Vagina (tissue), 2 donors: ENCODE data around the gene SDCCAG8. TPM values are rescaled to one million over a fixed set of nuclear protein-coding genes. Genes with fewer than 3 reads are reported as not detected.

Experiments used
- DNase-seq, 2 donors: peaks; one replicate each; pipeline ENCODE4 v3.0.0-alpha.2; 2017; ENCODE audit errors: extremely low spot score in 2 of 2
- H3K27ac ChIP-seq: fragments of 200-600 bp; sonication (generic); one replicate; pipeline ENCODE4 v1.5.1; 2019
- H3K27me3 ChIP-seq: fragments of 200-600 bp; sonication (generic); one replicate; pipeline ENCODE4 v1.5.1; 2019
- H3K36me3 ChIP-seq, 2 donors: fragments of 200-600 bp; sonication (generic); one replicate each; pipeline ENCODE4 v1.5.1; 2017 to 2019
- H3K4me1 ChIP-seq: fragments of 200-600 bp; sonication (generic); one replicate; pipeline ENCODE4 v1.5.1; 2019
- H3K4me3 ChIP-seq, 2 donors: fragments of 200-600 bp; sonication (generic); 1 replicate in 1 of 2; 2 replicates in 1 of 2; pipeline ENCODE4 v1.5.1; 2016 to 2019
- H3K9me3 ChIP-seq: fragments of 200-600 bp; sonication (generic); one replicate; pipeline ENCODE4 v1.5.1; 2019
- CTCF ChIP-seq, 3 experiments: fragments of 450-650 bp in 2 of 3; fragments of 200-600 bp in 1 of 3; sonication (generic) in 1 of 3; IDR thresholded peaks; one replicate each; pipeline ENCODE4 v1.5.1; 2017 to 2019; ENCODE audit warnings: antibody characterized with exemption in 3 of 3, mild to moderate bottlenecking in 2 of 3, moderate library complexity in 2 of 3
- POLR2A ChIP-seq, 2 donors: fragments of 450-650 bp; IDR thresholded peaks; one replicate each; pipeline ENCODE4 v1.6.1; 2017; ENCODE audit warnings: antibody characterized with exemption in 2 of 2, mild to moderate bottlenecking in 2 of 2, moderate library complexity in 2 of 2
- POLR2AphosphoS5 ChIP-seq, 2 donors: sonication (generic); formaldehyde crosslinking; IDR thresholded peaks; one replicate each; pipeline ENCODE4 v1.9.0; 2017; ENCODE audit warnings: antibody characterized with exemption in 2 of 2, mild to moderate bottlenecking in 2 of 2, low read depth in 1 of 2; ENCODE audit not compliant: insufficient read depth in 1 of 2
- intact Hi-C: fragments of 100-400 bp; cut with DNase I; formaldehyde crosslinking; loops from one replicate; pipeline ENCODE4 v1.15.1; 2023
- total RNA-seq: library from RNA; depleted of rRNA; stranded (reverse); fragments of >200 nt; gene quantifications from one replicate; pipeline ENCODE4 v1.2.3, GENCODE V29; 2016

Gene SDCCAG8
- total RNA-seq, 1 donor from 2014 or later, result 31.2 TPM

DNA sequence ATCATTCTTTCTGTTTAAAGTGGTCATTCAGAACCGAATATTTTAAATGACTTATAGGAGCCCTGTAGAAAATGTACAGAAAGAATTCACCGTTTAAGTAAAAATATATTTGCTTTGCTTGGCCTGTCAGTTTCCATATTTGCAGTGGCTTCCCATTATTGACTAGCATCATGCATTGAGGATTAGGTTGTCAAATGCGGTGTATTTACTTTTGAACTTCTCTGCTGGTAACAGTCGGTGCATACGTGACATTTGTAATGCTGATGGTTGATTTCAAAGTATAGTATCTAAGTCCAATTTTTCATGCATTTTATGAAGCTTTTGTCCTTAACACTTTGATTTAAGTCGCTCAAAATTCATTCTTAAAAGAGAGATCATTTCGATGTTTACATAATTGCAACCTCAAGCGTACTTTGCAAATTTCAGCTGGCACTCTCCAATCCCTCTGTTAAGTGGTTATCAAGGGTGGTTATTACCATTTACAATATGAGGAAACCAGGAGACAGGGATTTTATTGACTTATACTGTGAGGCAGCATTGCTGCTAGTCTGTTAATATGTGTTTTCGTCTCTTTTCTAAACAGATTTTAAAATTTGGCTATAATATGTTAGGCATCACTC is 201.6 kb downstream of the SDCCAG8 start:
- H3K27me3 ChIP-seq, result no peaks in the 10 kb centered on the region
- no peak overlapping the region for H3K27ac ChIP-seq
- no peaks in the 10 kb centered on the region for H3K36me3 ChIP-seq
- TF ChIP-seq POLR2A (IDR thresholded peaks at IDR 0.05), result no peak
- TF ChIP-seq POLR2AphosphoS5 (IDR thresholded peaks at IDR 0.05; ENCODE audit: insufficient read depth in 1 of 2, low read depth in 1 of 2), result no peak
- no peak for TF ChIP-seq CTCF (IDR thresholded peaks at IDR 0.05)
- H3K4me1 ChIP-seq, result no peaks in the 10 kb centered on the region
- intact Hi-C loops, result no loop called here
- no peak overlapping the region for H3K4me3 ChIP-seq
- DNase-seq, result no peak
- H3K9me3 ChIP-seq, result no peaks in the 10 kb centered on the region

- intact Hi-C loops, result no loop called here
- no peak overlapping the region for H3K4me3 ChIP-seq
- H3K27me3 ChIP-seq, result no peaks in the 10 kb centered on the region
- H3K27ac ChIP-seq, result no peak overlapping the region
- no peaks in the 10 kb centered on the region for H3K9me3 ChIP-seq
- H3K36me3 ChIP-seq, result no peaks in the 10 kb centered on the region
- TF ChIP-seq POLR2A (IDR thresholded peaks at IDR 0.05) (no peak), CTCF (IDR thresholded peaks at IDR 0.05) (no peak), POLR2AphosphoS5 (IDR thresholded peaks at IDR 0.05; ENCODE audit: insufficient read depth in 1 of 2, low read depth in 1 of 2) (no peak)
- no peaks in the 10 kb centered on the region for H3K4me1 ChIP-seq
- DNase-seq, result no peak
These were observed 203.2 kb downstream of the SDCCAG8 start for GRCh38 chr1:243459059-243459458.

DNA sequence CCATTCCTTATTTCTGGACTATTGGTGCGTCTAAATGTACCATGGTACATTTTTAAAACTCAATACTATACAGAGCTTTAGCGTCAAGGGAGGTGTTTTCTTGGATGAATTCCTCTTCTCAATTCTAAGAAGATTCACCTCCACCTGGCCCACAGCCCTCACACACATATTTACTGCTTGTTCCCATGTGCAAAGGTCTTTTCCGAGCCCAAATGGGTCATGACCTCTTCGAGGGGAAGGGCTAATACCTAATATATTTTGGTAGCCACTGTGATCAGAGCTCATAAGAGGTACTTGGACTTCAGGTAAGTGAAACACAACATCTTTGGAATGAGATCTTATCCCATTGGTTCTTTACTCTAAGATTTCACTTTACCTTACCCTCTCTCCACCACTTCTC is 205.9 kb downstream of the SDCCAG8 start:
- H3K4me1 ChIP-seq, result no peaks in the 10 kb centered on the region
- DNase-seq, result peak in 1 of 2 donors; percentile 20
- intact Hi-C loops, result no loop called here
- H3K36me3 ChIP-seq, result no peaks in the 10 kb centered on the region
- no peak overlapping the region for H3K4me3 ChIP-seq
- no peaks in the 10 kb centered on the region for H3K27me3 ChIP-seq
- no peak overlapping the region for H3K27ac ChIP-seq
- no peaks in the 10 kb centered on the region for H3K9me3 ChIP-seq
- TF ChIP-seq POLR2A (IDR thresholded peaks at IDR 0.05) (no peak), POLR2AphosphoS5 (IDR thresholded peaks at IDR 0.05; ENCODE audit: insufficient read depth in 1 of 2, low read depth in 1 of 2) (no peak), CTCF (IDR thresholded peaks at IDR 0.05) (no peak)

DNA sequence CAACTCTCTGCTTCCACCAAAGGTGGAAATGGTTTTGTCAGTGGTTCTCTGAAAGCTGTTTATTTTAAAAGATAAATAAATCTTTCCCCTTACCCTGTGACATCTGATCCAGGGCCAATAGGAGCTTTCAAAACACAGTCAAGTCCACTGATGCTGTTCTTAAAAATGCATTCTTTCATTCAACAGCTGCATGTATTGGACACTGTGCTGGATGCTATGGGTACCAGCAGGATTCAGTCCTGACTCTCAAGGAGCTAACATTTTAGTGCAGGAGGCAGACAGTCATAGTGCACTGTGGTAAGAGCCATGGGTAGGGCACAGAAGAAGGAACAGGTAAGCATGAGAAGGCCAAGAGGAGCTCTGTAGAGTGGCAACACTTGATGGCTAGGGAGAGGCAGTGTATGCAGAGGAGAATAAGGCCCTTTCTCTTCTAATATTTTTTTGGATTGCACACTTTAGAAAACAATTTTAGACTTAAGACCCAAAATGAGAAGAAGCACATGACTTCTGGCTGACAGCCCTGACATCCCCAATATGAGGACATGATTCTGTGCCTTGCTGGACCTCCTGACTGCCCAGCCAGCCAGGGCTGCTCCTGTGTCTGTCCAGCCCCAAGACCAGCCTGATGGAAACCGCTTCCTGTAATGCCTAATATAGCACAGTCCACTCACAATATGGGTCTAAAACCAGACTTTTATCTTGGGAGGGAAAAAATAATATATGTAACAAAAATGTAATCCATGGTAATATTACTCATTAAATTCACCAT is 207.3 kb downstream of the SDCCAG8 start:
- Histone ChIP-seq H3K4me1 (no peaks in the 10 kb centered on the region), H3K4me3 (no peak overlapping the region), H3K9me3 (no peaks in the 10 kb centered on the region), H3K27ac (no peak overlapping the region), H3K27me3 (no peaks in the 10 kb centered on the region), H3K36me3 (no peaks in the 10 kb centered on the region)
- intact Hi-C loops, result no loop called here
- TF ChIP-seq POLR2A (IDR thresholded peaks at IDR 0.05), result no peak
- no peak for TF ChIP-seq CTCF (IDR thresholded peaks at IDR 0.05)
- TF ChIP-seq POLR2AphosphoS5 (IDR thresholded peaks at IDR 0.05; ENCODE audit: insufficient read depth in 1 of 2, low read depth in 1 of 2), result no peak
- DNase-seq, result no peak

GRCh38 chr1:243465081-243465480 is 209.2 kb downstream of the SDCCAG8 start:
- DNase-seq, result no peak
- TF ChIP-seq POLR2AphosphoS5 (IDR thresholded peaks at IDR 0.05; ENCODE audit: insufficient read depth in 1 of 2, low read depth in 1 of 2) (no peak), CTCF (IDR thresholded peaks at IDR 0.05) (no peak), POLR2A (IDR thresholded peaks at IDR 0.05) (no peak)
- intact Hi-C loops, result no loop called here

More at GRCh38 chr1:243465081-243465480, 209.2 kb downstream of the SDCCAG8 start:
- H3K4me1 ChIP-seq, result no peaks in the 10 kb centered on the region
- no peak overlapping the region for H3K4me3 ChIP-seq
- no peaks in the 10 kb centered on the region for H3K9me3 ChIP-seq
- no peaks in the 10 kb centered on the region for H3K27me3 ChIP-seq
- no peaks in the 10 kb centered on the region for H3K36me3 ChIP-seq
- H3K27ac ChIP-seq, result no peak overlapping the region
